ENCODE measurements around the gene MLLT10. TPM values are rescaled to one million over a fixed set of nuclear protein-coding genes. Genes with fewer than 3 reads are reported as not detected.
A peak's percentile ranks its signal among the peaks of the same experiment; 100 is the strongest.

MLLT10 gene
- total and polyA plus RNA-seq, 9 of the 15 experiments (the other 6 are each of a cell fraction or from before 2014, with no cell fraction given), result 18.8 to 81.4 (median 64.2) TPM

DNA sequence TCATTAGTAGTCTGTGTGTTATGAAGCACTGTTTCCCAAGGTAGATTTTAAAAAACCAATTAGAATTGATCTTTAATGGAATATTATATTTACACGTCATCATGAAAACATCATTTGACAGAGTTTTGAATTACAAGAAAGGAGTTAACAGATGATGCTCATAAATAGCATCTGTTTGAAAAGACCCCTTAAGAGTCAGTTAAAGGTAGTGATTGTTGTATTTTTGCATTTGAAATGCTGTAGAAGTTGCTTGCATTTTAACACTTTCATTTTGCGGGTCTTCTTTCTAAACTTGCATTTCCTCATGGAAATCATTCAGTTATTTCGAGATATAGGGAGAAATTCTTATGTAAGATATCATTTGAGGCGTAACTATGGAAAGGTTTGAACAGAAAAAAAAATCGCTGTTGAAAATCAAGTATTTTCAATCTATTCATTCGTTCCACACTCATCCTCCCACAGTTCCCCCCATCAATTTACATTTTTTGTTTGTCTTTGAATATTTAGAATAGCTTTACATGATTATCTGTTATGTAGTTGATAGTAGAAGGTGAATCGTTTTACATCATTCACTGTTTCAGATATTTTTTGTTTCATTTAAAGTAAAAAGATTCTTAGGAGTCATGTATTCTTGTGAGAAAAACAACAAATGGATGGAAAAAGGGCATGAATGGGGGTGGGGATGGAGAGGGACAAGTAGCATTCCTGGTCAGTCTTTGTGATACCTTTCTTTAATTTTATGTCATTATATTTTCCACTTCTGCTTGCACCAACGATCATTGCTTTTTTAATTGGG, 5.6 kb upstream of the MLLT10 start (continued):
- TF ChIP-seq, protein P1, sequence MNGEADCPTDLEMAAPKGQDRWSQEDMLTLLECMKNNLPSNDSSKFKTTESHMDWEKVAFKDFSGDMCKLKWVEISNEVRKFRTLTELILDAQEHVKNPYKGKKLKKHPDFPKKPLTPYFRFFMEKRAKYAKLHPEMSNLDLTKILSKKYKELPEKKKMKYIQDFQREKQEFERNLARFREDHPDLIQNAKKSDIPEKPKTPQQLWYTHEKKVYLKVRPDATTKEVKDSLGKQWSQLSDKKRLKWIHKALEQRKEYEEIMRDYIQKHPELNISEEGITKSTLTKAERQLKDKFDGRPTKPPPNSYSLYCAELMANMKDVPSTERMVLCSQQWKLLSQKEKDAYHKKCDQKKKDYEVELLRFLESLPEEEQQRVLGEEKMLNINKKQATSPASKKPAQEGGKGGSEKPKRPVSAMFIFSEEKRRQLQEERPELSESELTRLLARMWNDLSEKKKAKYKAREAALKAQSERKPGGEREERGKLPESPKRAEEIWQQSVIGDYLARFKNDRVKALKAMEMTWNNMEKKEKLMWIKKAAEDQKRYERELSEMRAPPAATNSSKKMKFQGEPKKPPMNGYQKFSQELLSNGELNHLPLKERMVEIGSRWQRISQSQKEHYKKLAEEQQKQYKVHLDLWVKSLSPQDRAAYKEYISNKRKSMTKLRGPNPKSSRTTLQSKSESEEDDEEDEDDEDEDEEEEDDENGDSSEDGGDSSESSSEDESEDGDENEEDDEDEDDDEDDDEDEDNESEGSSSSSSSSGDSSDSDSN (IDR thresholded peaks at IDR 0.05; ENCODE audit: borderline replicate concordance in 1 of 2, low read depth in 2 of 2, low read length in 2 of 2), result no peak
- TF ChIP-seq, protein P2, sequence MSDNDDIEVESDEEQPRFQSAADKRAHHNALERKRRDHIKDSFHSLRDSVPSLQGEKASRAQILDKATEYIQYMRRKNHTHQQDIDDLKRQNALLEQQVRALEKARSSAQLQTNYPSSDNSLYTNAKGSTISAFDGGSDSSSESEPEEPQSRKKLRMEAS (CRISPR knock-in tag; IDR thresholded peaks at IDR 0.05), result no peak
- no peak for TF ChIP-seq ZFP30 (CRISPR knock-in tag; IDR thresholded peaks at IDR 0.05; ENCODE audit: borderline replicate concordance)
- TF ChIP-seq MTA3 (IDR thresholded peaks at IDR 0.05; ENCODE audit: borderline replicate concordance), result no peak
- TF ChIP-seq, protein P3, sequence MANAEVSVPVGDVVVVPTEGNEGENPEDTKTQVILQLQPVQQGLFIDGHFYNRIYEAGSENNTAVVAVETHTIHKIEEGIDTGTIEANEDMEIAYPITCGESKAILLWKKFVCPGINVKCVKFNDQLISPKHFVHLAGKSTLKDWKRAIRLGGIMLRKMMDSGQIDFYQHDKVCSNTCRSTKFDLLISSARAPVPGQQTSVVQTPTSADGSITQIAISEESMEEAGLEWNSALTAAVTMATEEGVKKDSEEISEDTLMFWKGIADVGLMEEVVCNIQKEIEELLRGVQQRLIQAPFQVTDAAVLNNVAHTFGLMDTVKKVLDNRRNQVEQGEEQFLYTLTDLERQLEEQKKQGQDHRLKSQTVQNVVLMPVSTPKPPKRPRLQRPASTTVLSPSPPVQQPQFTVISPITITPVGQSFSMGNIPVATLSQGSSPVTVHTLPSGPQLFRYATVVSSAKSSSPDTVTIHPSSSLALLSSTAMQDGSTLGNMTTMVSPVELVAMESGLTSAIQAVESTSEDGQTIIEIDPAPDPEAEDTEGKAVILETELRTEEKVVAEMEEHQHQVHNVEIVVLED (CRISPR knock-in tag; IDR thresholded peaks at IDR 0.05), result no peak
- no peak for TF ChIP-seq ZNF133 (CRISPR knock-in tag; IDR thresholded peaks at IDR 0.05)
- TF ChIP-seq MCM3 (IDR thresholded peaks at IDR 0.05), result no peak
- TF ChIP-seq, protein P4, sequence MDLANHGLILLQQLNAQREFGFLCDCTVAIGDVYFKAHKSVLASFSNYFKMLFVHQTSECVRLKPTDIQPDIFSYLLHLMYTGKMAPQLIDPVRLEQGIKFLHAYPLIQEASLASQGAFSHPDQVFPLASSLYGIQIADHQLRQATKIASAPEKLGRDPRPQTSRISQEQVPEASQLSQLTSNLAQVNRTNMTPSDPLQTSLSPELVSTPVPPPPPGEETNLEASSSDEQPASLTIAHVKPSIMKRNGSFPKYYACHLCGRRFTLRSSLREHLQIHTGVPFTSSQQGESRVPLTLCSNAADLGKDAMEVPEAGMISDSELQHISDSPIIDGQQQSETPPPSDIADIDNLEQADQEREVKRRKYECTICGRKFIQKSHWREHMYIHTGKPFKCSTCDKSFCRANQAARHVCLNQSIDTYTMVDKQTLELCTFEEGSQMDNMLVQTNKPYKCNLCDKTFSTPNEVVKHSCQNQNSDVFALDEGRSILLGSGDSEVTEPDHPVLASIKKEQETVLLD (IDR thresholded peaks at IDR 0.05), result no peak
- no peak for TF ChIP-seq HCFC1 (IDR thresholded peaks at IDR 0.05; ENCODE audit: low read depth, low read length)
- TF ChIP-seq ZNF551 (CRISPR knock-in tag; IDR thresholded peaks at IDR 0.05), result no peak
- TF ChIP-seq EZH2 (IDR thresholded peaks at IDR 0.05; ENCODE audit: borderline replicate concordance, low read depth, low read length), result no peak
- peak; percentile 23 for TF ChIP-seq HMGN3 (IDR thresholded peaks at IDR 0.05; ENCODE audit: borderline replicate concordance, extremely low read depth, insufficient read length, low read depth, low read length)
- TF ChIP-seq, protein P5, sequence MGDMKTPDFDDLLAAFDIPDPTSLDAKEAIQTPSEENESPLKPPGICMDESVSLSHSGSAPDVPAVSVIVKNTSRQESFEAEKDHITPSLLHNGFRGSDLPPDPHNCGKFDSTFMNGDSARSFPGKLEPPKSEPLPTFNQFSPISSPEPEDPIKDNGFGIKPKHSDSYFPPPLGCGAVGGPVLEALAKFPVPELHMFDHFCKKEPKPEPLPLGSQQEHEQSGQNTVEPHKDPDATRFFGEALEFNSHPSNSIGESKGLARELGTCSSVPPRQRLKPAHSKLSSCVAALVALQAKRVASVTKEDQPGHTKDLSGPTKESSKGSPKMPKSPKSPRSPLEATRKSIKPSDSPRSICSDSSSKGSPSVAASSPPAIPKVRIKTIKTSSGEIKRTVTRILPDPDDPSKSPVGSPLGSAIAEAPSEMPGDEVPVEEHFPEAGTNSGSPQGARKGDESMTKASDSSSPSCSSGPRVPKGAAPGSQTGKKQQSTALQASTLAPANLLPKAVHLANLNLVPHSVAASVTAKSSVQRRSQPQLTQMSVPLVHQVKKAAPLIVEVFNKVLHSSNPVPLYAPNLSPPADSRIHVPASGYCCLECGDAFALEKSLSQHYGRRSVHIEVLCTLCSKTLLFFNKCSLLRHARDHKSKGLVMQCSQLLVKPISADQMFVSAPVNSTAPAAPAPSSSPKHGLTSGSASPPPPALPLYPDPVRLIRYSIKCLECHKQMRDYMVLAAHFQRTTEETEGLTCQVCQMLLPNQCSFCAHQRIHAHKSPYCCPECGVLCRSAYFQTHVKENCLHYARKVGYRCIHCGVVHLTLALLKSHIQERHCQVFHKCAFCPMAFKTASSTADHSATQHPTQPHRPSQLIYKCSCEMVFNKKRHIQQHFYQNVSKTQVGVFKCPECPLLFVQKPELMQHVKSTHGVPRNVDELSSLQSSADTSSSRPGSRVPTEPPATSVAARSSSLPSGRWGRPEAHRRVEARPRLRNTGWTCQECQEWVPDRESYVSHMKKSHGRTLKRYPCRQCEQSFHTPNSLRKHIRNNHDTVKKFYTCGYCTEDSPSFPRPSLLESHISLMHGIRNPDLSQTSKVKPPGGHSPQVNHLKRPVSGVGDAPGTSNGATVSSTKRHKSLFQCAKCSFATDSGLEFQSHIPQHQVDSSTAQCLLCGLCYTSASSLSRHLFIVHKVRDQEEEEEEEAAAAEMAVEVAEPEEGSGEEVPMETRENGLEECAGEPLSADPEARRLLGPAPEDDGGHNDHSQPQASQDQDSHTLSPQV (IDR thresholded peaks at IDR 0.05), result 0 out of 2 replicates have a peak, but pooled peaks have one; percentile 13
- no peak; the same call in 1 of the 2 replicates for TF ChIP-seq POLR2A (conservative IDR thresholded peaks at IDR 0.05)
- no peak for TF ChIP-seq SOX6 (IDR thresholded peaks at IDR 0.05)
- peak; percentile 15 for TF ChIP-seq HNRNPK (IDR thresholded peaks at IDR 0.05; ENCODE audit: low read depth, low read length, poor library complexity, severe bottlenecking)
